SU-DHL-6 (cell line): ENCODE data around the gene WDR41.

ENCODE experiments used
- H2AFZ ChIP-seq: fragments of 200-600 bp; sonication (generic); 2 replicates; pipeline ENCODE4 v1.6.1; 2014; ENCODE audit warnings: low read depth, mild to moderate bottlenecking, moderate library complexity, mixed read lengths, antibody characterized with exemption, low read length; ENCODE audit not compliant: severe bottlenecking
- H3F3A ChIP-seq: fragments of 200-600 bp; shearing (Covaris generic); 2 replicates; pipeline ENCODE4 v1.6.0; 2016; ENCODE audit warnings: antibody characterized with exemption, mild to moderate bottlenecking; ENCODE audit not compliant: insufficient read depth
- H3K27ac ChIP-seq: fragments of 200-600 bp; sonication (generic); 2 replicates; pipeline ENCODE4 v1.5.1; 2016; ENCODE audit warnings: low read depth, mild to moderate bottlenecking, low read length, moderate library complexity, mixed read lengths
- H3K27me3 ChIP-seq: fragments of 200-600 bp; sonication (generic), shearing (Covaris generic); 2 replicates; pipeline ENCODE4 v1.6.0; 2014; ENCODE audit warnings: mild to moderate bottlenecking, low read length
- H3K36me3 ChIP-seq: fragments of 200-600 bp; sonication (generic); 2 replicates; pipeline ENCODE4 v1.6.1; 2014; ENCODE audit warnings: mild to moderate bottlenecking, low read length, mixed read lengths
- H3K4me2 ChIP-seq: fragments of 300-600, 200-600 bp; shearing (Covaris generic), sonication (generic); 2 replicates; pipeline ENCODE4 v1.6.0; 2014; ENCODE audit warnings: low read length, low read depth, mild to moderate bottlenecking; ENCODE audit not compliant: poor library complexity, severe bottlenecking
- H3K4me3 ChIP-seq: fragments of 200-600 bp; sonication (generic); 2 replicates; pipeline ENCODE4 v1.5.1; 2014; ENCODE audit warnings: antibody characterized with exemption, low read length, mild to moderate bottlenecking, mixed read lengths; ENCODE audit not compliant: insufficient read depth, poor library complexity, severe bottlenecking
- H3K79me2 ChIP-seq: fragments of 200-600 bp; sonication (generic); 2 replicates; pipeline ENCODE4 v1.6.1; 2014; ENCODE audit warnings: mild to moderate bottlenecking, low read length, moderate library complexity; ENCODE audit not compliant: insufficient read depth
- H3K9ac ChIP-seq: fragments of 200-600 bp; sonication (generic); 2 replicates; pipeline ENCODE4 v1.7.0; 2014; ENCODE audit warnings: mild to moderate bottlenecking, low read length
- H3K9me2 ChIP-seq: fragments of 200-600 bp; sonication (generic); replicated peaks from 2 replicates; pipeline ENCODE4 v1.6.1; 2014; ENCODE audit warnings: low read length; ENCODE audit not compliant: insufficient read depth
- H3K9me3 ChIP-seq: fragments of 200-600 bp; sonication (generic); 2 replicates; pipeline ENCODE4 v1.6.1; 2014; ENCODE audit warnings: low read length, mixed read lengths; ENCODE audit not compliant: insufficient read depth
- H4K20me1 ChIP-seq: fragments of 200-600 bp; sonication (generic); 2 replicates; pipeline ENCODE4 v1.6.1; 2014; ENCODE audit warnings: low read depth, mild to moderate bottlenecking, antibody characterized with exemption, low read length, moderate library complexity, mixed read lengths
- CTCF ChIP-seq: fragments of 200-600 bp; sonication (generic); IDR thresholded peaks from one replicate; pipeline ENCODE4 v1.5.1; 2017; ENCODE audit warnings: antibody characterized with exemption, mild to moderate bottlenecking, low read length, moderate library complexity; ENCODE audit not compliant: insufficient read depth, poor library complexity, severe bottlenecking
- EZH2phosphoT487 ChIP-seq: fragments of 200-600 bp; sonication (generic), shearing (Covaris generic); conservative IDR thresholded peaks from 2 replicates; pipeline ENCODE4 v1.6.1; 2018; ENCODE audit warnings: mild to moderate bottlenecking, antibody characterized with exemption, low read length, moderate library complexity, mixed read lengths

WDR41 gene

DNA sequence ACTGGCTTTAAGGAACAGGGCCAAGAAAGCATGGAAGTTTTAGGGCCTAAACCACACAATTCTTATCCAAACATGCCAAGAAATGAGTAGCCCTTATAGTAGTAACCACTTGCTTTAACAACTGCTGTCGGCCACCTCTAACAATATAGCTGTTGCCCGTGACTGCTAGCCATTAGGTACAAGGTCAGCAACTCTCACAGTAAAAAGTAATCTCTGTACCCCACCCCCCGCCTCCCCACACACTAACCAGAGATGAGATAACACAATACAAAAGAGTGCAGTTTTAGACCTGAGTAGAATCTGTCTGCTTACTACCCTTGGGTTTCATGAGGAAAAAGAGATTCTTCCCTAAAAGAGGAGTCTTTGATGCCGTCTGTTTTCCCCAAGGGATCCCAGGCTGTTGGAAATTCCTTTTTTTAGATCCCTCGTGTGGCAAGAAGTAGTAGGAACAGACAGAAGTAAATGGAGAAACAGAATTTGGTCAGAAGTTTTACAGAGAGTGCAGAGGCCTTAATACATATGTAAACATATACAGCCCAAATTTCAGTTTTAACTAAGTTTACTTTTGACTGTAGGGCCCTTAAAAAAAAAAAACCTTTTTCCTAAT, 94.3 kb downstream of the WDR41 start:
- Histone ChIP-seq H3K36me3 (no peaks in the 10 kb centered on the region), H3K79me2 (no peaks in the 10 kb centered on the region), H4K20me1 (no peaks in the 10 kb centered on the region), H3F3A (no peaks in the 10 kb centered on the region), H3K4me3 (no peak overlapping the region), H3K4me2 (no peak overlapping the region), H3K27ac (no peak overlapping the region), H2AFZ (no peak overlapping the region), H3K27me3 (no peaks in the 10 kb centered on the region), H3K9me2 (no peaks in the 10 kb centered on the region), H3K9ac (no peak overlapping the region), H3K9me3 (no peaks in the 10 kb centered on the region)
- no peak for TF ChIP-seq EZH2phosphoT487
- no peak for TF ChIP-seq CTCF

DNA sequence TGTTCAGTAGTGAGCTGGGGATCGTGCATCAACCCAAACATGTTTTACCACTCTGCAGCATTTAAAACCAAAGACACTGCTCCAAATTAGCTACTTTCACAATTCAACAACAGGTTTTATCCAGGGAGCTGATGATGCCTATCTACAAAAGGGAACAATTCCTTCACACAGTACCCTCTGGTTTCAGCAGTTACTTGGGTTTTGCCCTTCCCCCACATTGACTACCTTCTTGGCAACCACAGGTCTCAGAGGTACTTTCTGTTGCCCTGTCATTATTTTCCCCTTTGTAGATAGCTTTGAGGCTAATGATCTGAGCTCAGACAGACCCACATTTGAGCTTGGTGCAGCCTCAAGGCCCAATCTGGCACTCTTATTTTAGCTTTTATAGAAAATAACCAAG, 96.1 kb downstream of the WDR41 start:
- Histone ChIP-seq H3K4me2 (no peak overlapping the region), H3K36me3 (no peaks in the 10 kb centered on the region), H3K9me2 (no peaks in the 10 kb centered on the region), H3K79me2 (no peaks in the 10 kb centered on the region), H3K9ac (no peak overlapping the region), H3F3A (no peaks in the 10 kb centered on the region), H2AFZ (no peak overlapping the region), H3K27me3 (no peaks in the 10 kb centered on the region), H3K4me3 (no peak overlapping the region), H4K20me1 (no peaks in the 10 kb centered on the region), H3K27ac (no peak overlapping the region), H3K9me3 (no peaks in the 10 kb centered on the region)
- TF ChIP-seq EZH2phosphoT487: no peak
- no peak for TF ChIP-seq CTCF

- no peaks in the 10 kb centered on the region for H3K9me3 ChIP-seq
- TF ChIP-seq CTCF (no peak), EZH2phosphoT487 (no peak)
- no peaks in the 10 kb centered on the region for H3F3A ChIP-seq
Measured at GRCh38 chr5:77394064-77394715, 97.9 kb downstream of the WDR41 start.

More at GRCh38 chr5:77394064-77394715, 97.9 kb downstream of the WDR41 start:
- Histone ChIP-seq H4K20me1 (no peaks in the 10 kb centered on the region), H3K27me3 (no peaks in the 10 kb centered on the region), H3K9ac (no peak overlapping the region), H2AFZ (no peak overlapping the region), H3K79me2 (no peaks in the 10 kb centered on the region), H3K27ac (no peak overlapping the region), H3K4me2 (no peak overlapping the region), H3K4me3 (no peak overlapping the region), H3K36me3 (no peaks in the 10 kb centered on the region), H3K9me2 (no peaks in the 10 kb centered on the region)
